HepG2 (cell line): ENCODE measurements around the gene ANO1.

Experiments used
- CC2D1A ChIP-seq: sonication (generic); formaldehyde crosslinking; IDR thresholded peaks from 2 replicates; pipeline ENCODE4 v1.8.1; 2023; ENCODE audit warnings: mild to moderate bottlenecking, missing genetic modification reagents
- CHD2 ChIP-seq: IDR thresholded peaks from 2 replicates; pipeline ENCODE4 v1.6.1; 2011; ENCODE audit warnings: low read depth, low read length, improper control_type of control experiment
- EZH2 ChIP-seq: conservative IDR thresholded peaks from 2 replicates; pipeline ENCODE4 v1.6.1; 2012; ENCODE audit warnings: mild to moderate bottlenecking, low read depth, low read length, moderate library complexity
- MBD4 ChIP-seq: IDR thresholded peaks from 2 replicates; pipeline ENCODE4 v1.6.1; 2012; ENCODE audit warnings: low read length, inconsistent platforms, borderline replicate concordance
- TF ChIP-seq, protein P1 (sequence below): sonication (generic); formaldehyde crosslinking; conservative IDR thresholded peaks from 2 replicates; pipeline ENCODE4 v1.8.0; 2022; ENCODE audit warnings: low read depth, missing genetic modification reagents

DNA sequence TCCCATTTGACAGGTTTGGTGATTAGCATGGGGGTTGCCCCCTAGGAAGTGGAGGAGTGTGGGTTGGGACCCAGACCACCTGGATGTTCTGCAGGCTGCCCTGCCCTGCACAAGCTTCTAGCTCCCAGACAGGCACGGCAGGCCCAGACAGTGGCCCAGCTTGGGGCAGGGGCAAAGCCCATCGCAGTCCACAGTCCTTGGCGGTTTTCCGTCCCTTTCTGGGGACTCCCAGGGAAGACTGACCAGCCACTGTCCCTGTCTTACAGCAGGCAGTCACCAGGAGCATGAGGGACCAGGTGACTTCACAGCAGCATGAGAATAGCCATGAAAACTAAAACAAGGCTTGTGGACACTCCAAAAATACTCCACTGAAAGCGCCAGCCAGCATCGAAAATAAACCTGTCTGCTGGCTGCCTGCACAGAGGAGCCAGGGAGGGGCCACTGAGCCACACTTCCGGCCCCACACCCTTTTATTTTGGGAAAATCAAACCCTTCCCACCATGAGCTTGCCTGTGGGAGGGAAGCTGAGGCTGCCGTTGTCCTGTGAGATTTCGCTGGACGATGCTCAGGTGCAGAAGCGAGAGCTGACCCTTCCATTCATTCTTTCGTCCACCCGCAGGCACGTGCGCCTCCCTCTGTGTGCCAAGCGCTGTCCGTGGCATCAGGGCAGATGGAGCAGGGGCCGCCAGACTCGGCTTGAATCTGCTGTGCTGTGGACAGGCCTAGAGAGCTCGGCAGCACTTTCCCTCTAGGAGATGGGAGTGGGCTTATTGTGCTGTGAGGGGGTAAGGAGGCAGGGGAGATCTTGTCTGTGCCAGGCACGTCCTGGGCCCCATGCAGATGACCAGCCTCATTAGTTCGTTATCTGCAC is 153.0 kb downstream of the ANO1 start:
- TF ChIP-seq CHD2 (no peak), MBD4 (no peak), CC2D1A (CRISPR knock-in tag) (no peak), EZH2 (no peak)
- TF ChIP-seq, protein P1, sequence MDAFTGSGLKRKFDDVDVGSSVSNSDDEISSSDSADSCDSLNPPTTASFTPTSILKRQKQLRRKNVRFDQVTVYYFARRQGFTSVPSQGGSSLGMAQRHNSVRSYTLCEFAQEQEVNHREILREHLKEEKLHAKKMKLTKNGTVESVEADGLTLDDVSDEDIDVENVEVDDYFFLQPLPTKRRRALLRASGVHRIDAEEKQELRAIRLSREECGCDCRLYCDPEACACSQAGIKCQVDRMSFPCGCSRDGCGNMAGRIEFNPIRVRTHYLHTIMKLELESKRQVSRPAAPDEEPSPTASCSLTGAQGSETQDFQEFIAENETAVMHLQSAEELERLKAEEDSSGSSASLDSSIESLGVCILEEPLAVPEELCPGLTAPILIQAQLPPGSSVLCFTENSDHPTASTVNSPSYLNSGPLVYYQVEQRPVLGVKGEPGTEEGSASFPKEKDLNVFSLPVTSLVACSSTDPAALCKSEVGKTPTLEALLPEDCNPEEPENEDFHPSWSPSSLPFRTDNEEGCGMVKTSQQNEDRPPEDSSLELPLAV (CRISPR knock-in tag), result no peak
